ENCODE measurements around the gene TENT4A.

- TF ChIP-seq CTCF (IDR thresholded peaks at IDR 0.05 in 4 of 5, conservative IDR thresholded peaks at IDR 0.05 in 1 of 5) (no peak), POLR2A (IDR thresholded peaks at IDR 0.05) (no peak)
Observed at GRCh38 chr5:6750951-6751685, 37.9 kb downstream of the TENT4A start.
